ENCODE results near the gene TCP1. TPM values are rescaled to one million over a fixed set of nuclear protein-coding genes. Genes with fewer than 3 reads are reported as not detected.
"Not testable (repeated sequence)": the region's sequence is repeated elsewhere in the genome, so short reads cannot be mapped to it uniquely, and the experiment has no call there.

The TCP1 gene
- total RNA-seq, 1 donor: 285 TPM

DNA sequence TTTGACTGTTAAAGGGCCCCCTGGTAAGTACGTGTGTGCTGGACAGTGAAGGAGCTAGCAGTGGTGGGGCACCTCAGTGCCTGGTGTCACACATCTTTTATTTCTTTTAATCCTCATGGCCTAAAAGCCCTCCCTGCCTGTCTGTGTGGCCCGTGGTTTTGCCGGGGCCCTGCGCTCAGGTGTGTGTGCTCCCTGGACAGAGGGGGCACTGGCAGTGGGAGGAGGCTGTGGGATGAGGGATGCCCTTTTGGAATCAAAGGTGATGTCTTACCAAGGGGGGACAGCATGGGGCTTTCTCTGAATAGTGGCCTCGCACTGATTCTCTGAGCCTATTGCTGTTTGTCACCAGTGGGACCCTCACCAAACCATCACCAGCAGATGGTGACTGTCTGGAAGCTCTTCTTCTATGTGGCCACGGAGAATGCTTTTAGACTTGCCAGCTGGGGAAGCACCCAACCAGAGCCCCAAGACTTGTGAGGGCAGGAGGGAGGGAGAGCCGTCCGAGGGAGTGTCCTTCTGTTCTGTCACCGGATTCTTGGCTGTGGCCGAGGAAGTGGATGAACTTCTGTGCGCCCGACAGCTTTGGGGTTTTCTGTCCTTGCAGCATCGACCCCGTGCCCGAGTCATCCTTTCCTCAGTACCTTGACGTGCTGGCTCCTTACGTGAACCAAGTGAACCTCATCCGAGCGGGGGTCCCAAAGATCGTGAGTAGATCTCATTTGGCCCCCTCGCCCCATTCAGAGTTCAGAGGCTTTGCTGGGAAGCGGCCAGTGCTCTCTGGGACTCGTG, 28.7 kb upstream of the TCP1 start:
- no peak overlapping the region for H3K4me3 ChIP-seq (ENCODE audit: low read depth, low read length)
- DNase-seq (ENCODE audit: low read depth): no peak

DNA sequence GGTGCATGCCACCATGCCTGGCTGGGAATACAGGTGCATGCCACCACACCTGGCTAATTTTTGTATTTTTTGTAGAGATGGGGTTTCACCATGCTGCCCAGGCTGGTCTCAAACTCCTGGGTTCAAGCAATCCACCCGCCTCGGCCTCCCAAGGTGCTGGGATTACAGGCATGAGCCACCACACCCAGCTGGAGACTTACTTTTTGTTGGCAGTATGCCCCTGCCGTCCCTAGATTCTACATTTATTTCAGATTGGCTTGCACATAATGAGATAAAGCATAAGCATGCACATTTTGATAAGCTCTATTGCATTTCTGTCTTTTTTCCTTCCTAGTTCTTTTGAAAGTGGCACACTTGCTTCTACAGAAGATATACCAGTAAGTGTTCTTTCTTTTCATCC, 27.4 kb upstream of the TCP1 start:
- H3K4me3 ChIP-seq (ENCODE audit: low read depth, low read length): not testable (repeated sequence)

More for the DNA sequence above, 28.7 kb upstream of the TCP1 start:
- TF ChIP-seq, protein P1, sequence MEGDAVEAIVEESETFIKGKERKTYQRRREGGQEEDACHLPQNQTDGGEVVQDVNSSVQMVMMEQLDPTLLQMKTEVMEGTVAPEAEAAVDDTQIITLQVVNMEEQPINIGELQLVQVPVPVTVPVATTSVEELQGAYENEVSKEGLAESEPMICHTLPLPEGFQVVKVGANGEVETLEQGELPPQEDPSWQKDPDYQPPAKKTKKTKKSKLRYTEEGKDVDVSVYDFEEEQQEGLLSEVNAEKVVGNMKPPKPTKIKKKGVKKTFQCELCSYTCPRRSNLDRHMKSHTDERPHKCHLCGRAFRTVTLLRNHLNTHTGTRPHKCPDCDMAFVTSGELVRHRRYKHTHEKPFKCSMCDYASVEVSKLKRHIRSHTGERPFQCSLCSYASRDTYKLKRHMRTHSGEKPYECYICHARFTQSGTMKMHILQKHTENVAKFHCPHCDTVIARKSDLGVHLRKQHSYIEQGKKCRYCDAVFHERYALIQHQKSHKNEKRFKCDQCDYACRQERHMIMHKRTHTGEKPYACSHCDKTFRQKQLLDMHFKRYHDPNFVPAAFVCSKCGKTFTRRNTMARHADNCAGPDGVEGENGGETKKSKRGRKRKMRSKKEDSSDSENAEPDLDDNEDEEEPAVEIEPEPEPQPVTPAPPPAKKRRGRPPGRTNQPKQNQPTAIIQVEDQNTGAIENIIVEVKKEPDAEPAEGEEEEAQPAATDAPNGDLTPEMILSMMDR (IDR thresholded peaks at IDR 0.05; ENCODE audit: insufficient read depth, low read depth, low read length): no peak

DNA sequence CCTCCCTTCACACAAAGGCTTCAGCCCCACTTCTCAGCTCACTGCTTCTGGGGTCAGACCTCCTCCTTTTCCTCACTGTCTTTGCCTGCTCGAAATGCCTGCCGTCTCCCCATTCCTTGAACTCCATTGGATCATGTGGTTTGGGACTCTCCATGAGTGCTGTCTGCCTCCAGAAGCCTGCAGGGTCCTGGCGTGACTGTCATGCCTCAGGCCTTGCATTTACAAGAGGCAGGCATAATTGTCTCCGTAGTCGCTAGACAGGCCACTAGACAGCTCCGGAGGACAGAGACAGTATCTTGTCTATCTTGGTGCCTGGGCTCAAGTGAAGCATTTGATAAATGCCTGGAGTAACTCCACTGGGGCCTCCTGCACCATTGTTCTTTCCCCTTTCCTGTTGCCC, 26.0 kb upstream of the TCP1 start:
- no peak overlapping the region for H3K4me3 ChIP-seq (ENCODE audit: low read depth, low read length)
- TF ChIP-seq, protein P1 (IDR thresholded peaks at IDR 0.05; ENCODE audit: insufficient read depth, low read depth, low read length): no peak
- DNase-seq (ENCODE audit: low read depth): no peak

More for the DNA sequence above, 27.4 kb upstream of the TCP1 start:
- DNase-seq (ENCODE audit: low read depth): not testable (repeated sequence)

DNA sequence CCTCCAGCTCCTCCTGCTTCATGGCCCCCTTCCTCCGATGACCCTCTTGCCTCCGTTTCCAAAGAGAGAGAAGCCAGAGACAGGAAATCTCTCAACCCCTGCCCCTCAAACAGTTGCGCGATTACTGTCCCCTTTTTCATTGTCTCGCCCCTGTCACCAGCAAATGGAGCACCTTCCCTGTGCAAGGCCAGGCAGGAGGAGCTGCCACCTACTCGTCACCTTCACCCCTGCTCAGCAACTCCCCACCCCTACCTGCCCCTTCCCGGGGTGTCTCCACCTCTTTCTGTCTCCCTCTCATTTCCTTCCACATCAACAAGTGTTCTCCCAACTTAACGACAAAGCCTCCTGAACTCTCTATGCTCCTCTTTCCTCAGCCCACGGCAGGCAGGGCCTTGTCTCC, 24.4 kb upstream of the TCP1 start:
- TF ChIP-seq, protein P1 (IDR thresholded peaks at IDR 0.05; ENCODE audit: insufficient read depth, low read depth, low read length): no peak
- H3K4me3 ChIP-seq (ENCODE audit: low read depth, low read length): no peak overlapping the region
- DNase-seq (ENCODE audit: low read depth): no peak

DNA sequence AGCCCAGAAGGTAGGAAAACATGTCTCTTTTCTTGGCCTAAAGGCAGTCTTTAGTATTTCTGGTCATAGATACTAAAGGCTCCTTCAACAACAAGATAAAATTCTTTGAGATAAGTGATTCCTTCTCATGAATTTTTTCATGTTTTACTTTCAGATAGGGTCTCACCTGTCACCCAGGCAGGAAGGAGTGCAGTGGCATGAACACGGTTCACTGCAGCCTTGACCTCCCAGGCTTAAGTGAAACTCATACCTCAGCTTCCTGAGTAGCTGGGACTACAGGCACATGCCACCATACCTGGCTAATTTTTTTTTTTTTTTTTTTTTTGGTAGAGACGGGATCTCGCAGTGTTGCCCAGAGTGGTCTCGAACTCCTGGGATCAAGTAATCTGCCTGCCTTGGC, 19.7 kb upstream of the TCP1 start:
- no peak for DNase-seq (ENCODE audit: low read depth)
- TF ChIP-seq, protein P1 (IDR thresholded peaks at IDR 0.05; ENCODE audit: insufficient read depth, low read depth, low read length): no peak
- H3K4me3 ChIP-seq (ENCODE audit: low read depth, low read length): no peak overlapping the region

DNA sequence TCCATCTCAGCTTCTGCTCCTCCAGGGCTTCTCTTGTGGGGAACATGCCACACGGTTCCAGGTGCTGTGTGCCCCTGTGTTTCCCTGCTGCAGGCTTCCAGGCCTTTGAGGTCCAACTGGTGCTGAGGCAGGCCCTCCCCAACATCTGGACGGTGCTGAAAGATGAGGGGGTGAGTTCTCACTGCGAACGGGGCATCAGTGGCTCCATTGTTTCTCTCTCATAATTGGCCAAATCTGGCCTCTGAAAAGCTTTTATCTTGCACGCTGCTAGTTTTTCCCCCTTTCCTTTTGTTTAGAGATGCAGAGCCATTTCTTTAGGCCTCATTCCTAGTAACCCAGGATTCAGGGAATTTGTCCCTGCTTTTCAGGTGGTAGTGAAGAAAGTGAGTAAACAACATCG, 19.2 kb upstream of the TCP1 start:
- DNase-seq (ENCODE audit: low read depth): no peak
- TF ChIP-seq, protein P1 (IDR thresholded peaks at IDR 0.05; ENCODE audit: insufficient read depth, low read depth, low read length): no peak
- H3K4me3 ChIP-seq (ENCODE audit: low read depth, low read length): no peak overlapping the region

DNA sequence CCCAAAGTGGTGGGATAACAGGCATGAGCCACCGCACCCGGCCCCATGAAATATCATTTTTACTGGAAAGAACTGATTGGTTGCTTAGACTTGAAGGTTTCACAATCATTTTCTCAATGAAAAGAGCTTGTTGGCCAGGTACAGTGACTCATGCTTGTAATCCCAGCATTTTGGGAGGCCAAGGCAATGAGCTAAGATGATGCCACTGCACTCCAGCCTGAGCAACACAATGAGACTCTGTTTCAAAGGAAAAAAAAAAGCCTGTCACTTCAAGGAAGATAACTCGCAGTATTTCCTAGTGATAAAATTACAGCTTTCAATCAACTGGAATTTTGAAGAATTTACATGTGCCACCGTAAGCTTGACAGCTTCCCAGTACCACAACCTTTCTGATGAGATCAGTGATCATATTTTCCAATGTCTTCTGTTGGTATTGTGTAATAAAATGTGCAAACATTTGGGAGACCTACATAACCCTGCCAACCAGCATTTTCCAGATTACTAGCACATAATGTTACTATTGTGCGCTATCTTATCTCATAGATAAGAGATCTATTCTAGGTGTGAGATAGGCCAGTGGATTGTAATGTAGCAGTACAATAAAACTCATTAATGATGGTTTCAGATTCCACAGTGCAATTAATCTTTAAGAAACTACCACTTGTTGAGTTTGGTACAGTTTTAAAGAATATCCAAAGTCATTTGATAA, 17.9 kb upstream of the TCP1 start:
- TF ChIP-seq, protein P1 (IDR thresholded peaks at IDR 0.05; ENCODE audit: insufficient read depth, low read depth, low read length): no peak
- no peak overlapping the region for H3K4me3 ChIP-seq (ENCODE audit: low read depth, low read length)
- DNase-seq (ENCODE audit: low read depth): no peak
